DOHH2 (cell line): Measurements from ENCODE around the gene TLE3.

Experiments used
- EZH2phosphoT487 ChIP-seq: fragments of 200-600 bp; sonication (generic); IDR thresholded peaks from 2 replicates; pipeline ENCODE4 v1.6.1; 2017; ENCODE audit warnings: borderline replicate concordance, mild to moderate bottlenecking, antibody characterized with exemption, low read length, moderate library complexity, mixed read lengths
- TF ChIP-seq, protein P1 (sequence below): fragments of 200-600 bp; sonication (generic); IDR thresholded peaks from one replicate; pipeline ENCODE4 v1.5.1; 2014; ENCODE audit warnings: antibody characterized with exemption, mild to moderate bottlenecking, low read depth, low read length; ENCODE audit not compliant: poor library complexity, severe bottlenecking

DNA sequence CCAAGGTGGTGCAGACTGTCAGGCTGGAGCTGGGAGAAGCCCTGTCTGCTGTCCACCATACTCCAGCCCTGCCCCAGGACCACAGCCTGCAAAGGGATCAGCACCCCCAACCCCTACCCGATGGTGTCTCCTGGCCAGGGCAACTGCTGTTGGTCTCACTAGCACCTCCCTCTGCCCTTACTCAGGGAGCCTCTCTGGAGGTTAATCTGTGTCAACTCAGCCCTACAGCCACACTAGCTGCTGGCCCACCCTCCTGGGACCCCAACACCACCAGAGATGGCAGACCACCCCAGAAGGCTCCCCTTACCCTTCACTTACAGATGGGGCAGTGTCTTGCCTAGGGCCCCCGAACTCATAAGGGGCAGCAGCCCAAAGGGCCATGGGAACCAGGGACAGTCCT is 65.2 kb downstream of the TLE3 start:
- TF ChIP-seq EZH2phosphoT487, result no peak
- TF ChIP-seq, protein P1, sequence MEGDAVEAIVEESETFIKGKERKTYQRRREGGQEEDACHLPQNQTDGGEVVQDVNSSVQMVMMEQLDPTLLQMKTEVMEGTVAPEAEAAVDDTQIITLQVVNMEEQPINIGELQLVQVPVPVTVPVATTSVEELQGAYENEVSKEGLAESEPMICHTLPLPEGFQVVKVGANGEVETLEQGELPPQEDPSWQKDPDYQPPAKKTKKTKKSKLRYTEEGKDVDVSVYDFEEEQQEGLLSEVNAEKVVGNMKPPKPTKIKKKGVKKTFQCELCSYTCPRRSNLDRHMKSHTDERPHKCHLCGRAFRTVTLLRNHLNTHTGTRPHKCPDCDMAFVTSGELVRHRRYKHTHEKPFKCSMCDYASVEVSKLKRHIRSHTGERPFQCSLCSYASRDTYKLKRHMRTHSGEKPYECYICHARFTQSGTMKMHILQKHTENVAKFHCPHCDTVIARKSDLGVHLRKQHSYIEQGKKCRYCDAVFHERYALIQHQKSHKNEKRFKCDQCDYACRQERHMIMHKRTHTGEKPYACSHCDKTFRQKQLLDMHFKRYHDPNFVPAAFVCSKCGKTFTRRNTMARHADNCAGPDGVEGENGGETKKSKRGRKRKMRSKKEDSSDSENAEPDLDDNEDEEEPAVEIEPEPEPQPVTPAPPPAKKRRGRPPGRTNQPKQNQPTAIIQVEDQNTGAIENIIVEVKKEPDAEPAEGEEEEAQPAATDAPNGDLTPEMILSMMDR, result no peak
